Measurements from ENCODE around the gene PSMB11.

DNA sequence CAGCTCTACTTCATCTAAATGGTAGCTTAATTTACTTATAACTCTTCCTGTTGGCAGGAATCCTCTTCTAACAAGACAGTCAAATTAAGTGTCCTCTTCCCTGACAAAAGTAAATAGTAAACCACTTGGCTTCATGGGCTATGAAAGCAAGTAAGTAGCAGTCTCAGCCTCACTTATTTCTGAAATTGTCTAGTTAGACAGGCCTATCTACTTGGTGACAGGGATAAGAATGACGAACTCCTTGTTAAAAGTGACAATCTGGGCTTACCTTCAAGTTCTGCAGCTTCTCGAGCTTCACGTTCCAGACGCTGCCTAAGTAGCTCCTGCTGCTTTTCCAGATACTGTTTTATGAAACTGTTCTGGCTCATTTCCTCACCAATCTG, 48.2 kb downstream of the PSMB11 start:
- TF ChIP-seq GATA2 (IDR thresholded peaks at IDR 0.05; ENCODE audit: low read depth, low read length), result no peak
- TF ChIP-seq GATA3 (IDR thresholded peaks at IDR 0.05; ENCODE audit: low read depth, low read length), result no peak

Data from SH-SY5Y (cell line).